ENCODE measurements around the gene IER3.
A peak's percentile ranks its signal among the peaks of the same experiment; 100 is the strongest.

IER3 gene

GRCh38 chr6:30744054-30744805, at the start of gene IER3:
IER3 (minus strand) TSS chr6:30744547; CDS start chr6:30744518, 29 bp downstream.
- peak; percentile 74 for DNase-seq

GRCh38 chr6:30793521-30794194, 49.3 kb upstream of the IER3 start:
- DNase-seq: peak; percentile 78

- no peak for DNase-seq
Measured at GRCh38 chr6:30792786-30793185, 48.4 kb upstream of the IER3 start.

- DNase-seq: no peak
Measured at GRCh38 chr6:30790724-30791383, 46.5 kb upstream of the IER3 start.

- no peak for DNase-seq
Measured at GRCh38 chr6:30789606-30790005, 45.3 kb upstream of the IER3 start.

GRCh38 chr6:30787954-30788353, 43.6 kb upstream of the IER3 start:
- DNase-seq: peak; percentile 96

- DNase-seq: no peak
Measured at GRCh38 chr6:30782425-30783014, 38.2 kb upstream of the IER3 start.

GRCh38 chr6:30781743-30782424, 37.5 kb upstream of the IER3 start:
- DNase-seq: peak; percentile 97

GRCh38 chr6:30781395-30781742, 37.0 kb upstream of the IER3 start:
- DNase-seq: peak; percentile 59

GRCh38 chr6:30780642-30780920, 36.2 kb upstream of the IER3 start:
- no peak for DNase-seq

- no peak for DNase-seq
Measured at GRCh38 chr6:30779850-30780641, 35.7 kb upstream of the IER3 start.

GRCh38 chr6:30778001-30778635, 33.8 kb upstream of the IER3 start:
- no peak for DNase-seq

GRCh38 chr6:30777155-30777485, 32.8 kb upstream of the IER3 start:
- DNase-seq: no peak

- DNase-seq: peak; percentile 65
Measured at GRCh38 chr6:30776390-30777154, 32.2 kb upstream of the IER3 start.

- DNase-seq: no peak
Measured at GRCh38 chr6:30775104-30775503, 30.8 kb upstream of the IER3 start.

- DNase-seq: no peak
Measured at GRCh38 chr6:30774701-30775100, 30.4 kb upstream of the IER3 start.

- no peak for DNase-seq
Measured at GRCh38 chr6:30770592-30770991, 26.2 kb upstream of the IER3 start.

- DNase-seq: no peak
Measured at GRCh38 chr6:30769853-30770524, 25.6 kb upstream of the IER3 start.

- DNase-seq: peak; percentile 76
Measured at GRCh38 chr6:30769088-30769852, 24.9 kb upstream of the IER3 start.

GRCh38 chr6:30768634-30769087, 24.3 kb upstream of the IER3 start:
- no peak for DNase-seq
